Epithelial cell of proximal tubule (primary cell): ENCODE data around the gene KLF4. TPM values are rescaled to one million over a fixed set of nuclear protein-coding genes. Genes with fewer than 3 reads are reported as not detected.

Source experiments
- DNase-seq: peaks from one replicate; pipeline ENCODE4 v3.0.0-alpha.2; 2011; ENCODE audit warnings: low read depth
- H3K4me3 ChIP-seq: 2 replicates; pipeline ENCODE4 v1.5.1; 2011; ENCODE audit warnings: low read depth, mild to moderate bottlenecking, low read length
- CTCF ChIP-seq: conservative IDR thresholded peaks from 2 replicates; pipeline ENCODE4 v1.5.1; 2012; ENCODE audit warnings: low read depth, mild to moderate bottlenecking, low read length
- total RNA-seq: library from RNA; depleted of rRNA; stranded (reverse); fragments of >200 nt; gene quantifications from 2 replicates; pipeline ENCODE4 v1.2.3, GENCODE V29; 2015

The KLF4 gene
- total RNA-seq, 1 donor from 2014 or later: 7.4 TPM

GRCh38 chr9:107435415-107435814, 54.2 kb downstream of the KLF4 start:
- H3K4me3 ChIP-seq: no peak overlapping the region
- TF ChIP-seq CTCF: no peak
- no peak for DNase-seq

Other genes with a start within 250 kb of the KLF4 start
- 62.8 and 82.8 TPM in 2 replicates for gene RAD23B, start 206.5 kb downstream of the KLF4 start, total RNA-seq